ENCODE data around the gene SLC36A1.
"Not testable (repeated sequence)": the region's sequence is repeated elsewhere in the genome, so short reads cannot be mapped to it uniquely, and the experiment has no call there.

Gene SLC36A1

DNA sequence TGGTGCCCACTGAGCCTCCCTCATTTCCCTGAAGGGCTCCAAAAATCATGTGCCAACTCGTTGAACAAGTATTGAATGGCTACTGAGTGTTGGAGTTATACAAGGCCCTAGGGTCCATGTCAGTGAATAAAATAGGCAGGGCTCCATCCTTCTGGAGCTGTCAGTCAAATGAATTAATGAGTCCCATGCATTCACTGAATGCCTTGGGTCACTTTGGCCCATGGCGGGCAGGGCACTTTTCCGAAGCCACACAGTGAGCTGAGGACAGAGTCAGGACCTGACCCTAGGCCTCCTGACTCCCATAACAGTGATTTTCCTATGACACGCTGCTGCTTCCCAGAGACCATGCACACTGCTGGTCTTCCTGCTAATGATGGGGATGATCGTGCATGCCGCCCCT is 27.3 kb upstream of the SLC36A1 start:
- Histone ChIP-seq H3K18ac (ENCODE audit: low read depth in 1 of 2, low read length in 2 of 2) (no peak overlapping the region), H2BK15ac (ENCODE audit: low read depth, poor library complexity, severe bottlenecking) (no peak overlapping the region), H3K9me3 (ENCODE audit: control insufficient read depth, low read length) (peaks cover 5% of the 10 kb centered on the region), H3K36me3 (ENCODE audit: control insufficient read depth in 1 of 2, insufficient read depth in 2 of 2, low read depth in 1 of 2, low read length in 2 of 2) (no peaks in the 10 kb centered on the region), H2BK12ac (ENCODE audit: low read length in 2 of 2) (no peak overlapping the region), H3K79me1 (replicated peaks; ENCODE audit: low read length, poor library complexity, severe bottlenecking) (no peaks in the 10 kb centered on the region), H3K27me3 (ENCODE audit: control insufficient read depth in 1 of 2, insufficient read depth in 1 of 2, low read length in 2 of 2) (peaks cover 2 to 15% of the 10 kb centered on the region in 2 experiments), H3K4ac (ENCODE audit: low read depth in 1 of 2, low read length in 2 of 2) (no peak overlapping the region), H3K27ac (ENCODE audit: low read length, poor library complexity, severe bottlenecking) (no peak overlapping the region), H2BK5ac (ENCODE audit: low read depth, low read length, poor library complexity, severe bottlenecking) (no peak overlapping the region), H2AK5ac (ENCODE audit: low read length, severe bottlenecking) (no peak overlapping the region), H4K8ac (ENCODE audit: low read length) (no peak overlapping the region), H3K4me3 (ENCODE audit: insufficient read depth in 1 of 2, low read depth in 1 of 2, low read length in 2 of 2) (no peak overlapping the region), H3K14ac (ENCODE audit: low read length in 2 of 2) (no peak overlapping the region), H3K4me2 (ENCODE audit: low read length, poor library complexity, severe bottlenecking) (no peak overlapping the region), H3K9ac (ENCODE audit: low read length) (no peak overlapping the region), H2BK120ac (ENCODE audit: low read depth, low read length) (no peak overlapping the region), H2AFZ (ENCODE audit: low read depth, low read length) (no peak overlapping the region), H4K91ac (ENCODE audit: low read length) (no peak overlapping the region), H3K23ac (ENCODE audit: low read length in 2 of 2) (no peak overlapping the region), H3K4me1 (ENCODE audit: control insufficient read depth, insufficient read depth, low read depth, low read length) (no peaks in the 10 kb centered on the region)
- DNase-seq: no peak
- 86% methylated on average over 4 of the region's 6 CpGs for WGBS

DNA sequence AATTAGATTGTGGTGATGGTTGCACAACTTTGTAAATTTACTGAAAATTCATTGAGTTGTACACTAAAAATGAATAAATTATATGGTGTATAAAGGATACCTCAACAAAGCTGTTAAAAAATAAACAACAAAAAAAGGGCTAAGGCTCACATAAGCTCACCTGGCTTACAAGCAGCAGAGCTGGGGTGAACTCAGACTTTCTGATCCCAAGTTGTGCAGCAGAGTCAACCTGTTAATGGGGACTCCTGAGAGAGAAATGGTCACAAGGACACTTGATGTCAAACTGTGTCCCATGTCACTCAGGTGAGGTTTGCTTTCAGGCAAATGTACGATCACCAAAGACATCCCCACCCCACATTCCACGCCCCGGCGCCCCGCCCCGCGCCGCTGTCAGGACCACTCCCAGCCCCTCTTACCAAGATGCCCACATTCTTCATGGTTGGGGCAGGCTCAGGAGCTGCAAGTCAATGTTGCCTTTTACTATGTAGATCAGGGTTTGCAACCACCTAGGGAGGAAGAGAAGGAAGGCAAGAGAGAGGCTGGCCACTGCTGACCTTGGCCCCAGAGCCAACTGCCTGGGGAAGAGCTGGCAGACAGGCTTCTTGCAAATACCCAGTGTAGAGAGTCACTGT is 22.4 kb upstream of the SLC36A1 start:
- no peaks in the 10 kb centered on the region for H3K4me1 ChIP-seq (ENCODE audit: control insufficient read depth, insufficient read depth, low read depth, low read length)
- H3K79me1 ChIP-seq (replicated peaks; ENCODE audit: low read length, poor library complexity, severe bottlenecking): no peaks in the 10 kb centered on the region
- no peak overlapping the region for H3K18ac ChIP-seq (ENCODE audit: low read depth in 1 of 2, low read length in 2 of 2)
- H2BK15ac ChIP-seq (ENCODE audit: low read depth, poor library complexity, severe bottlenecking): no peak overlapping the region
- H2BK120ac ChIP-seq (ENCODE audit: low read depth, low read length): no peak overlapping the region
- 65% methylated on average over 4 of the region's 8 CpGs for WGBS
- no peak overlapping the region for H2BK12ac ChIP-seq (ENCODE audit: low read length in 2 of 2)
- H3K9ac ChIP-seq (ENCODE audit: low read length): no peak overlapping the region
- DNase-seq: no peak
- H3K23ac ChIP-seq (ENCODE audit: low read length in 2 of 2): no peak overlapping the region
- no peak overlapping the region for H2AK5ac ChIP-seq (ENCODE audit: low read length, severe bottlenecking)
- H3K9me3 ChIP-seq (ENCODE audit: control insufficient read depth, low read length): no peaks in the 10 kb centered on the region
- no peak overlapping the region for H4K91ac ChIP-seq (ENCODE audit: low read length)
- no peak overlapping the region for H2AFZ ChIP-seq (ENCODE audit: low read depth, low read length)
- no peak overlapping the region for H3K27ac ChIP-seq (ENCODE audit: low read length, poor library complexity, severe bottlenecking)
- no peak overlapping the region for H3K4ac ChIP-seq (ENCODE audit: low read depth in 1 of 2, low read length in 2 of 2)
- H3K4me2 ChIP-seq (ENCODE audit: low read length, poor library complexity, severe bottlenecking): no peak overlapping the region
- no peak overlapping the region for H4K8ac ChIP-seq (ENCODE audit: low read length)
- H3K4me3 ChIP-seq (ENCODE audit: insufficient read depth in 1 of 2, low read depth in 1 of 2, low read length in 2 of 2): no peak overlapping the region
- no peak overlapping the region for H2BK5ac ChIP-seq (ENCODE audit: low read depth, low read length, poor library complexity, severe bottlenecking)
- H3K36me3 ChIP-seq (ENCODE audit: control insufficient read depth in 1 of 2, insufficient read depth in 2 of 2, low read depth in 1 of 2, low read length in 2 of 2): no peaks in the 10 kb centered on the region
- no peak overlapping the region for H3K14ac ChIP-seq (ENCODE audit: low read length in 2 of 2)
- peaks cover 0 to 20% of the 10 kb centered on the region in 2 experiments for H3K27me3 ChIP-seq (ENCODE audit: control insufficient read depth in 1 of 2, insufficient read depth in 1 of 2, low read length in 2 of 2)

DNA sequence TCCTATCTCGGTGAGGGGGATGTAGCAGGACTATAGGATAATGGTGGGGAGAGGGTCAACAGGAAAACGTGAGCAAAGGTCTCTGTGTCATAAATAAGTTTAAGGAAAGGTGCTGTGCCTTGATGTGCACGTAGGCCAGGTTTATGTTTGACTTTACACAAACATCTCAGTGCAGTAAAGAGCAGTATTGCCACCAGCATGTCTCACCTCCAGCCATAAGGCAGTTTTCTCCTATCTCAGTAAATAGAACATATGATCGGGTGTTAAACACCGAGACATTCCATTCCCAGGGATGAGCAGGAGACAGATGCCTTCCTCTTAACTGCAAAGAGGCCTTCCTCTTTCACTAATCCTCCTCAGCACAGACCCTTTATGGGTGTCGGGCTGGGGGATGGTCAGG is 21.1 kb upstream of the SLC36A1 start:
- H3K4me3 ChIP-seq (ENCODE audit: insufficient read depth in 1 of 2, low read depth in 1 of 2, low read length in 2 of 2); H4K8ac ChIP-seq (ENCODE audit: low read length); H3K36me3 ChIP-seq (ENCODE audit: control insufficient read depth in 1 of 2, insufficient read depth in 2 of 2, low read depth in 1 of 2, low read length in 2 of 2); H3K27ac ChIP-seq (ENCODE audit: low read length, poor library complexity, severe bottlenecking); H3K23ac ChIP-seq (ENCODE audit: low read length in 2 of 2); H3K79me1 ChIP-seq (replicated peaks; ENCODE audit: low read length, poor library complexity, severe bottlenecking); H2AK5ac ChIP-seq (ENCODE audit: low read length, severe bottlenecking); H2BK5ac ChIP-seq (ENCODE audit: low read depth, low read length, poor library complexity, severe bottlenecking); DNase-seq; H3K18ac ChIP-seq (ENCODE audit: low read depth in 1 of 2, low read length in 2 of 2); H3K14ac ChIP-seq (ENCODE audit: low read length in 2 of 2); H3K9ac ChIP-seq (ENCODE audit: low read length); H4K91ac ChIP-seq (ENCODE audit: low read length); H3K4me2 ChIP-seq (ENCODE audit: low read length, poor library complexity, severe bottlenecking); H2BK120ac ChIP-seq (ENCODE audit: low read depth, low read length); H3K4ac ChIP-seq (ENCODE audit: low read depth in 1 of 2, low read length in 2 of 2); H2AFZ ChIP-seq (ENCODE audit: low read depth, low read length); H2BK12ac ChIP-seq (ENCODE audit: low read length in 2 of 2); H2BK15ac ChIP-seq (ENCODE audit: low read depth, poor library complexity, severe bottlenecking); H3K9me3 ChIP-seq (ENCODE audit: control insufficient read depth, low read length); H3K4me1 ChIP-seq (ENCODE audit: control insufficient read depth, insufficient read depth, low read depth, low read length): not testable (repeated sequence)
- WGBS: 29% methylated on average over 4 of the region's 6 CpGs
- H3K27me3 ChIP-seq (ENCODE audit: control insufficient read depth in 1 of 2, insufficient read depth in 1 of 2, low read length in 2 of 2): peaks cover 0 to 20% of the 10 kb centered on the region in 2 experiments

GRCh38 chr5:151427258-151427657 is 20.1 kb upstream of the SLC36A1 start:
- Histone ChIP-seq H4K8ac (ENCODE audit: low read length) (no peak overlapping the region), H3K4me1 (ENCODE audit: control insufficient read depth, insufficient read depth, low read depth, low read length) (no peaks in the 10 kb centered on the region), H2AFZ (ENCODE audit: low read depth, low read length) (no peak overlapping the region), H3K23ac (ENCODE audit: low read length in 2 of 2) (no peak overlapping the region), H2BK12ac (ENCODE audit: low read length in 2 of 2) (no peak overlapping the region), H3K14ac (ENCODE audit: low read length in 2 of 2) (no peak overlapping the region), H2BK5ac (ENCODE audit: low read depth, low read length, poor library complexity, severe bottlenecking) (no peak overlapping the region), H2BK120ac (ENCODE audit: low read depth, low read length) (no peak overlapping the region), H3K4me3 (ENCODE audit: insufficient read depth in 1 of 2, low read depth in 1 of 2, low read length in 2 of 2) (no peak overlapping the region), H3K18ac (ENCODE audit: low read depth in 1 of 2, low read length in 2 of 2) (no peak overlapping the region), H3K36me3 (ENCODE audit: control insufficient read depth in 1 of 2, insufficient read depth in 2 of 2, low read depth in 1 of 2, low read length in 2 of 2) (no peaks in the 10 kb centered on the region), H4K91ac (ENCODE audit: low read length) (no peak overlapping the region), H2BK15ac (ENCODE audit: low read depth, poor library complexity, severe bottlenecking) (no peak overlapping the region), H2AK5ac (ENCODE audit: low read length, severe bottlenecking) (no peak overlapping the region), H3K27ac (ENCODE audit: low read length, poor library complexity, severe bottlenecking) (no peak overlapping the region), H3K27me3 (ENCODE audit: control insufficient read depth in 1 of 2, insufficient read depth in 1 of 2, low read length in 2 of 2) (peaks cover 2 to 21% of the 10 kb centered on the region in 2 experiments), H3K4ac (ENCODE audit: low read depth in 1 of 2, low read length in 2 of 2) (no peak overlapping the region), H3K79me1 (replicated peaks; ENCODE audit: low read length, poor library complexity, severe bottlenecking) (no peaks in the 10 kb centered on the region), H3K9ac (ENCODE audit: low read length) (no peak overlapping the region), H3K9me3 (ENCODE audit: control insufficient read depth, low read length) (no peaks in the 10 kb centered on the region), H3K4me2 (ENCODE audit: low read length, poor library complexity, severe bottlenecking) (no peak overlapping the region)
- DNase-seq: no peak
- WGBS: 84% methylated on average over 2 of the region's 2 CpGs
